A549 (cell line): ENCODE results near the gene SLC2A5. TPM values are rescaled to one million over a fixed set of nuclear protein-coding genes. Genes with fewer than 3 reads are reported as not detected.

Experiments
- ATAC-seq, 2 experiments: fragments of 200-7000 bp in 1 of 2; fragments of >200 bp in 1 of 2; cut with Nextera tagmentation in 1 of 2; cut with Tn5 transposase in 1 of 2; 3 replicates each; pipeline versions ENCODE4 v1.8.0 to v1.9.1; 2018 to 2020; ENCODE audit warnings: mild to moderate bottlenecking in 1 of 2, moderate library complexity in 1 of 2
- CTCF ChIA-PET: fragments of 300-600 bp; sonication (Branson Sonifier 250); formaldehyde crosslinking; extraction: SDS; loops from one replicate; lab custom pipeline; 2021; ENCODE audit warnings: antibody characterized with exemption, inconsistent platforms; lab: Yijun Ruan, JAX
- POLR2A ChIA-PET: fragments of 350-600 bp; formaldehyde crosslinking; extraction: SDS; loops from one replicate; lab custom pipeline; 2021; ENCODE audit warnings: antibody characterized with exemption, inconsistent platforms; lab: Yijun Ruan, JAX
- DNase-seq, 2 experiments: peaks; one replicate each; pipeline versions ENCODE4 v3.0.0 to v3.0.0-alpha.2; 2011 to 2016; ENCODE audit warnings: low read depth in 1 of 2, low spot score in 1 of 2
- FAIRE-seq: peaks from 2 replicates; lab custom pipeline; 2011; peaks lifted over from hg19 to GRCh38; lab: Jason Lieb, UNC
- H3K27ac ChIP-seq, 2 experiments: fragments of >200 bp; sonication (Bioruptor Twin); formaldehyde crosslinking; 3 replicates each; pipeline ENCODE4 v1.5.1; 2016 to 2017
- H3K4me1 ChIP-seq: fragments of >200 bp; sonication (Bioruptor Twin); formaldehyde crosslinking; 3 replicates; pipeline ENCODE4 v1.6.1; 2016
- H3K4me2 ChIP-seq: fragments of >200 bp; sonication (Bioruptor Twin); formaldehyde crosslinking; 3 replicates; pipeline ENCODE4 v1.6.1; 2016
- H3K4me3 ChIP-seq: fragments of >200 bp; sonication (Bioruptor Twin); formaldehyde crosslinking; 3 replicates; pipeline ENCODE4 v1.5.1; 2016
- H3K9me3 ChIP-seq: fragments of >200 bp; sonication (Bioruptor Twin); formaldehyde crosslinking; 3 replicates; pipeline ENCODE4 v1.6.1; 2016
- ATOH8 ChIP-seq: fragments of 250-450 bp; sonication (Bioruptor Pico); IDR thresholded peaks from 2 replicates; pipeline ENCODE4 v1.5.0; 2020; ENCODE audit warnings: low read depth, mild to moderate bottlenecking, moderate library complexity
- BCL3 ChIP-seq: fragments of >200 bp; sonication (Bioruptor Twin); formaldehyde crosslinking; IDR thresholded peaks from 3 replicates; pipeline ENCODE4 v1.6.1; 2016
- BHLHE40 ChIP-seq: IDR thresholded peaks from 2 replicates; pipeline ENCODE4 v1.6.1; 2012; ENCODE audit warnings: low read depth, low read length, inconsistent platforms
- CEBPB ChIP-seq, 2 experiments: fragments of >200 bp in 1 of 2; sonication (Bioruptor Twin) in 1 of 2; formaldehyde crosslinking in 1 of 2; IDR thresholded peaks; 2 replicates each; pipeline ENCODE4 v1.6.1; 2012 to 2016
- CHD2 ChIP-seq: fragments of 150-350 bp; IDR thresholded peaks from 2 replicates; pipeline ENCODE4 v1.6.1; 2014; ENCODE audit warnings: low read length; ENCODE audit not compliant: partially characterized antibody
- EHMT2 ChIP-seq: fragments of 200-600 bp; sonication (generic); IDR thresholded peaks from 2 replicates; pipeline ENCODE4 v1.6.1; 2016; ENCODE audit warnings: antibody characterized with exemption, low read depth, mild to moderate bottlenecking, moderate library complexity
- ESRRA ChIP-seq: fragments of 150-350 bp; IDR thresholded peaks from 2 replicates; pipeline ENCODE4 v1.6.1; 2014; ENCODE audit warnings: mild to moderate bottlenecking, low read length, borderline replicate concordance
- FOSL2 ChIP-seq, 2 experiments: fragments of 450-650 bp in 1 of 2; fragments of >200 bp in 1 of 2; sonication (Bioruptor Twin) in 1 of 2; formaldehyde crosslinking; IDR thresholded peaks; 2 replicates each; pipeline versions ENCODE4 v1.5.0 to v1.6.1; 2016 to 2020; ENCODE audit warnings: mild to moderate bottlenecking in 1 of 2, moderate library complexity in 1 of 2
- FOXS1 ChIP-seq: fragments of 250-450 bp; sonication (Bioruptor Pico); IDR thresholded peaks from 2 replicates; pipeline ENCODE4 v1.5.0; 2020; ENCODE audit warnings: mild to moderate bottlenecking, moderate library complexity
- GATA3 ChIP-seq: IDR thresholded peaks from 2 replicates; pipeline ENCODE4 v1.6.1; 2012; ENCODE audit warnings: borderline replicate concordance
- JUNB ChIP-seq: fragments of >200 bp; sonication (Bioruptor Twin); formaldehyde crosslinking; IDR thresholded peaks from 2 replicates; pipeline ENCODE4 v1.6.1; 2016
- KDM5A ChIP-seq: fragments of 200-600 bp; sonication (generic); IDR thresholded peaks from 2 replicates; pipeline ENCODE4 v1.6.1; 2016; ENCODE audit warnings: antibody characterized with exemption, mild to moderate bottlenecking
- MAFK ChIP-seq: fragments of 450-650 bp; IDR thresholded peaks from 2 replicates; pipeline ENCODE4 v1.6.1; 2014; ENCODE audit not compliant: partially characterized antibody
- MAX ChIP-seq: IDR thresholded peaks from 2 replicates; pipeline ENCODE4 v1.6.1; 2012
- NFE2L2 ChIP-seq: fragments of 150-350 bp; conservative IDR thresholded peaks from 2 replicates; pipeline ENCODE4 v1.6.1; 2014; ENCODE audit warnings: low read length
- NPAS2 ChIP-seq: fragments of 250-450 bp; sonication (Bioruptor Pico); IDR thresholded peaks from 2 replicates; pipeline ENCODE4 v1.8.0; 2022; ENCODE audit warnings: mild to moderate bottlenecking, moderate library complexity, borderline replicate concordance
- POLR2A ChIP-seq: IDR thresholded peaks from 2 replicates; pipeline ENCODE4 v1.6.1; 2012; ENCODE audit warnings: mild to moderate bottlenecking, low read length
- POLR2AphosphoS2 ChIP-seq: conservative IDR thresholded peaks from 2 replicates; pipeline ENCODE4 v1.6.1; 2012; ENCODE audit warnings: low read length, improper control_type of control experiment, inconsistent platforms
- RAD21 ChIP-seq, 2 experiments: fragments of >200 bp in 1 of 2; sonication (Bioruptor Twin) in 1 of 2; formaldehyde crosslinking in 1 of 2; IDR thresholded peaks in 1 of 2; conservative IDR thresholded peaks in 1 of 2; 2 replicates in 1 of 2; 3 replicates in 1 of 2; pipeline ENCODE4 v1.6.1; 2012 to 2018; ENCODE audit warnings: inconsistent platforms in 1 of 2
- RCOR1 ChIP-seq: fragments of 150-350 bp; IDR thresholded peaks from 2 replicates; pipeline ENCODE4 v1.6.1; 2014; ENCODE audit warnings: antibody characterized with exemption, low read length, low read depth
- REST ChIP-seq: fragments of 200-600 bp; sonication (generic); IDR thresholded peaks from 2 replicates; pipeline ENCODE4 v1.6.1; 2016; ENCODE audit warnings: antibody characterized with exemption, mild to moderate bottlenecking, moderate library complexity
- RNF2 ChIP-seq: fragments of 200-600 bp; sonication (generic); IDR thresholded peaks from 2 replicates; pipeline ENCODE4 v1.6.1; 2016; ENCODE audit warnings: low read depth, mild to moderate bottlenecking, antibody characterized with exemption, moderate library complexity, borderline replicate concordance
- SMC3 ChIP-seq: fragments of >200 bp; sonication (Bioruptor Twin); formaldehyde crosslinking; IDR thresholded peaks from 3 replicates; pipeline ENCODE4 v1.6.1; 2018; ENCODE audit warnings: inconsistent platforms
- SREBF2 ChIP-seq: fragments of 450-650 bp; IDR thresholded peaks from 2 replicates; pipeline ENCODE4 v1.6.1; 2014; ENCODE audit warnings: mild to moderate bottlenecking, moderate library complexity
- TFCP2L1 ChIP-seq: fragments of 250-450 bp; sonication (Bioruptor Pico); IDR thresholded peaks from 2 replicates; pipeline ENCODE4 v1.5.0; 2021; ENCODE audit warnings: mild to moderate bottlenecking
- TP53 ChIP-seq: fragments of 250-450 bp; sonication (Bioruptor Pico); IDR thresholded peaks from 2 replicates; pipeline ENCODE4 v1.5.0; 2021; ENCODE audit warnings: mild to moderate bottlenecking, moderate library complexity
- ZFP36 ChIP-seq: fragments of 450-650 bp; IDR thresholded peaks from 2 replicates; pipeline ENCODE4 v1.6.1; 2014; ENCODE audit warnings: borderline replicate concordance; ENCODE audit not compliant: partially characterized antibody
- ZSCAN20 ChIP-seq: fragments of 250-450 bp; sonication (Bioruptor Pico); IDR thresholded peaks from 2 replicates; pipeline ENCODE4 v1.8.0; 2022; ENCODE audit warnings: mild to moderate bottlenecking, moderate library complexity
- WGBS: methylation state at CpG from one replicate; pipeline ENCODE4 v1.1.6; 2017; ENCODE audit errors: missing lambda C conversion rate; 5-methylcytosine and 5-hydroxymethylcytosine counted together
- polyA plus RNA-seq, 4 experiments: library from polyadenylated mRNA; depleted of rRNA in 3 of 4; stranded (reverse); fragments of >200 nt; fragmentation: RNase III in 1 of 4; extraction: RNeasy Plus Mini Kit Qiagen cat#74134 plus additional on column Dnase treatment in 1 of 4; gene quantifications; 2 replicates in 3 of 4; 3 replicates in 1 of 4; pipeline ENCODE4 v1.2.3, GENCODE V29; 2011 to 2017

The SLC2A5 gene
- polyA plus RNA-seq, 2 of the 4 experiments (the other 2 are of a cell fraction) = 0.12 to 0.19 TPM

GRCh38 chr1:9099555-9099954 is 30.1 kb upstream of the SLC2A5 start (continued):
- TF ChIP-seq REST (no peak), SMC3 (no peak), FOXS1 (CRISPR knock-in tag) (no peak), POLR2A (no peak), BCL3 (no peak), KDM5A (no peak)

- no peaks in the 10 kb centered on the region for H3K9me3 ChIP-seq
Observed at GRCh38 chr1:9097947-9098705, 28.7 kb upstream of the SLC2A5 start.

GRCh38 chr1:9095818-9096217 is 26.4 kb upstream of the SLC2A5 start:
- POLR2A ChIA-PET = no interaction called here
- no peak for DNase-seq
- FAIRE-seq = no peak
- no peak for ATAC-seq
- CTCF ChIA-PET = interaction anchor here (1.2 to 1.7 kb wide), 2 partner anchors 11 to 47 kb away, joined by 3 to 4 read pairs; no protein-coding TSS in a partner anchor
- H3K9me3 ChIP-seq = no peaks in the 10 kb centered on the region
- WGBS = 87% methylated on average over 2 of the region's 2 CpGs
- H3K4me2 ChIP-seq = no peak overlapping the region
- H3K4me3 ChIP-seq = no peak overlapping the region
- TF ChIP-seq NPAS2 (CRISPR knock-in tag) (no peak), EHMT2 (no peak), JUNB (no peak), RAD21 (conservative IDR thresholded peaks at IDR 0.05 in 1 of 2, IDR thresholded peaks at IDR 0.05 in 1 of 2) (no peak), RNF2 (no peak), MAFK (no peak), GATA3 (no peak), CEBPB (IDR thresholded peaks at IDR 0.05) (no peak), SREBF2 (no peak)
- H3K27ac ChIP-seq = no peak overlapping the region
- no peaks in the 10 kb centered on the region for H3K4me1 ChIP-seq

More at GRCh38 chr1:9097947-9098705, 28.7 kb upstream of the SLC2A5 start:
- no peak overlapping the region for H3K4me2 ChIP-seq
- CTCF ChIA-PET = interaction anchor here (0.5 to 3.2 kb wide), 4 partner anchors 13 to 371 kb away, joined by 4 to 14 read pairs (median 7); no protein-coding TSS in a partner anchor
- TF ChIP-seq MAX (no peak), ZSCAN20 (CRISPR knock-in tag) (no peak), NFE2L2 (no peak), FOXS1 (CRISPR knock-in tag) (no peak), TP53 (CRISPR knock-in tag) (no peak), ZFP36 (no peak), ESRRA (no peak), POLR2AphosphoS2 (no peak), POLR2A (no peak), TFCP2L1 (CRISPR knock-in tag) (no peak), KDM5A (no peak), CHD2 (no peak), RCOR1 (no peak), JUNB (no peak), BHLHE40 (no peak), FOSL2 (IDR thresholded peaks at IDR 0.05) (no peak), FOSL2 (CRISPR knock-in tag; IDR thresholded peaks at IDR 0.05) (no peak), CEBPB (IDR thresholded peaks at IDR 0.05) (no peak), ATOH8 (CRISPR knock-in tag) (no peak)
- FAIRE-seq (no peak), DNase-seq (no peak), ATAC-seq (no peak)
- no peaks in the 10 kb centered on the region for H3K4me1 ChIP-seq
- POLR2A ChIA-PET = no interaction called here
- 75% methylated on average over 13 of the region's 13 CpGs for WGBS
- H3K27ac ChIP-seq = no peak overlapping the region
- no peak overlapping the region for H3K4me3 ChIP-seq
